GM12878 (cell line): Measurements from ENCODE around the gene DUSP15. TPM values are rescaled to one million over a fixed set of nuclear protein-coding genes. Genes with fewer than 3 reads are reported as not detected.

ENCODE experiments used
- ATAC-seq: fragments of 200-7000 bp; cut with Tn5 transposase; 3 replicates; pipeline ENCODE4 v1.9.1; 2020; ENCODE audit warnings: mild to moderate bottlenecking, moderate library complexity
- BruUV-seq: library from RNA; stranded (reverse); fragments of 400-500 nt; replicated peaks from 2 replicates; lab custom pipeline; 2021; lab: Mats Ljungman, UMichigan
- CTCF ChIA-PET: fragments of 300-600 bp; sonication (Branson Sonifier 250); formaldehyde crosslinking; extraction: SDS; loops from one replicate; lab custom pipeline; 2021; ENCODE audit warnings: inconsistent platforms; lab: Yijun Ruan, JAX
- POLR2A ChIA-PET: fragments of 350-600 bp; formaldehyde crosslinking; extraction: SDS; loops from one replicate; lab custom pipeline; 2021; ENCODE audit warnings: inconsistent platforms; lab: Charles Lee
- RAD21 ChIA-PET: fragments of 300-600 bp; sonication (Branson Sonifier 250); formaldehyde crosslinking; loops from one replicate; lab custom pipeline; 2023; ENCODE audit warnings: antibody characterized with exemption; ENCODE audit not compliant: unreplicated experiment; lab: Charles Lee
- SMC1A ChIA-PET: fragments of 300-600 bp; sonication (Branson Sonifier 250); formaldehyde crosslinking; loops from one replicate; lab custom pipeline; 2023; ENCODE audit not compliant: unreplicated experiment, uncharacterized antibody; lab: Charles Lee
- DNase-seq: peaks from one replicate; pipeline ENCODE4 v3.0.0-alpha.2; 2011; ENCODE audit warnings: low read depth, low spot score
- FAIRE-seq: peaks from 3 replicates; lab custom pipeline; 2011; peaks lifted over from hg19 to GRCh38; lab: Jason Lieb, UNC
- H2AFZ ChIP-seq: 2 replicates; pipeline ENCODE4 v1.6.0; 2011; ENCODE audit warnings: low read depth, low read length, control low read depth; ENCODE audit not compliant: control insufficient read depth
- H3K27ac ChIP-seq: 2 replicates; pipeline ENCODE4 v1.5.1; 2011; ENCODE audit warnings: control low read depth; ENCODE audit not compliant: control insufficient read depth, insufficient read depth
- H3K27me3 ChIP-seq, 2 experiments: replicated peaks in 1 of 2; 2 replicates each; pipeline versions ENCODE4 v1.6.0 to v1.6.1; 2011; ENCODE audit warnings: low read length in 1 of 2; ENCODE audit not compliant: control insufficient read depth in 2 of 2, insufficient read depth in 2 of 2
- H3K36me3 ChIP-seq, 2 experiments: 2 replicates each; pipeline ENCODE4 v1.5.1; 2011; ENCODE audit warnings: low read length in 1 of 2; ENCODE audit not compliant: control insufficient read depth in 2 of 2, insufficient read depth in 2 of 2
- H3K4me1 ChIP-seq: 2 replicates; pipeline ENCODE4 v1.6.1; 2011; ENCODE audit warnings: mild to moderate bottlenecking, low read length, moderate library complexity, mixed read lengths; ENCODE audit not compliant: control insufficient read depth, insufficient read depth
- H3K4me2 ChIP-seq: 2 replicates; pipeline ENCODE4 v1.6.0; 2011; ENCODE audit warnings: control low read depth; ENCODE audit not compliant: control insufficient read depth, insufficient read depth
- H3K4me3 ChIP-seq: fragments of 200-600 bp; sonication (generic); 2 replicates; pipeline ENCODE4 v1.5.1; 2016
- H3K79me2 ChIP-seq: 2 replicates; pipeline ENCODE4 v1.6.0; 2011; ENCODE audit warnings: low read length; ENCODE audit not compliant: control insufficient read depth, insufficient read depth
- H3K9ac ChIP-seq: 2 replicates; pipeline ENCODE4 v1.8.0; 2011; ENCODE audit warnings: low read length, control low read depth, mixed read lengths; ENCODE audit not compliant: control insufficient read depth, insufficient read depth
- H3K9me3 ChIP-seq: replicated peaks from 3 replicates; pipeline ENCODE4 v1.5.1; 2011; ENCODE audit warnings: mild to moderate bottlenecking, low read length; ENCODE audit not compliant: control insufficient read depth, insufficient read depth
- H4K20me1 ChIP-seq: 2 replicates; pipeline ENCODE4 v1.6.0; 2011; ENCODE audit not compliant: control insufficient read depth, insufficient read depth
- CHD2 ChIP-seq: IDR thresholded peaks from 2 replicates; pipeline ENCODE4 v1.6.1; 2011; ENCODE audit warnings: low read depth, low read length, improper control_type of control experiment, borderline replicate concordance
- CREB1 ChIP-seq: IDR thresholded peaks from 2 replicates; pipeline ENCODE4 v1.6.1; 2012; ENCODE audit warnings: low read depth, mild to moderate bottlenecking, inconsistent platforms
- POU2F2 ChIP-seq: IDR thresholded peaks from 3 replicates; pipeline ENCODE4 v1.6.1; 2011; ENCODE audit warnings: low read depth, mild to moderate bottlenecking, low read length, borderline replicate concordance
- SMC3 ChIP-seq: IDR thresholded peaks from 2 replicates; pipeline ENCODE4 v1.6.1; 2011; ENCODE audit warnings: low read length, improper control_type of control experiment, borderline replicate concordance
- WRNIP1 ChIP-seq: IDR thresholded peaks from 2 replicates; pipeline ENCODE4 v1.6.1; 2011; ENCODE audit warnings: low read depth, low read length, improper control_type of control experiment, borderline replicate concordance
- ZNF207 ChIP-seq: fragments of 450-650 bp; IDR thresholded peaks from 2 replicates; pipeline ENCODE4 v1.6.1; 2014; ENCODE audit warnings: antibody characterized with exemption, mild to moderate bottlenecking, borderline replicate concordance
- ZNF274 ChIP-seq: IDR thresholded peaks from one replicate; pipeline ENCODE4 v1.8.0; 2011; ENCODE audit not compliant: insufficient read length, insufficient read depth
- ZNF384 ChIP-seq: IDR thresholded peaks from 2 replicates; pipeline ENCODE4 v1.6.1; 2012; ENCODE audit warnings: low read depth, mild to moderate bottlenecking, low read length, improper control_type of control experiment, borderline replicate concordance
- WGBS: methylation state at CpG from one replicate; pipeline ENCODE4 v1.1.6; 2016; ENCODE audit warnings: low lambda C conversion rate; ENCODE audit not compliant: insufficient replicate concordance, insufficient coverage; ENCODE audit errors: missing lambda C conversion rate; 5-methylcytosine and 5-hydroxymethylcytosine counted together
- in situ Hi-C: fragments of 300-500 bp; cut with MboI; formaldehyde crosslinking; loops from 9 replicates; pipeline ENCODE4 v1.14.3; 2018; ENCODE audit warnings: mixed read lengths
- intact Hi-C: fragments of 100-400 bp; cut with micrococcal nuclease; formaldehyde crosslinking; loops from one replicate; pipeline ENCODE4 v1.14.2; 2022; ENCODE audit not compliant: unreplicated experiment
- polyA plus RNA-seq, 11 experiments: library from polyadenylated mRNA; depleted of rRNA in 4 of 11; unstranded in 6 of 11; stranded (reverse) in 5 of 11; fragments of >200 nt; fragmentation: Nextera tagmentation in 4 of 11; fragmentation: Illumina TruSeq in 1 of 11; extraction: Ambion mirVana in 4 of 11; extraction: Trizol in 1 of 11; gene quantifications; 1 replicate in 1 of 11; 2 replicates in 10 of 11; pipeline versions ENCODE4 v1.2.1 to v1.2.3, GENCODE V29; 2011 to 2016; ENCODE audit warnings: inconsistent platforms in 2 of 11, missing spikeins in 2 of 11, low read depth in 1 of 11
- total RNA-seq, 4 experiments: library from RNA; depleted of rRNA in 3 of 4; stranded (reverse); fragments of >200 nt in 3 of 4; fragmentation: Illumina TruSeq in 1 of 4; extraction: Trizol in 1 of 4; gene quantifications; 2 replicates each; pipeline versions ENCODE4 v1.2.1 to v1.2.3, GENCODE V29; 2013 to 2021
- TF ChIP-seq, protein P1 (sequence below): fragments of 450-650 bp; IDR thresholded peaks from 2 replicates; pipeline ENCODE4 v1.6.1; 2017; ENCODE audit warnings: borderline replicate concordance
- TF ChIP-seq, protein P2 (sequence below): IDR thresholded peaks from 2 replicates; pipeline ENCODE4 v1.6.1; 2012; ENCODE audit warnings: improper control_type of control experiment, low read depth, low read length; ENCODE audit not compliant: insufficient replicate concordance
- TF ChIP-seq, protein P3 (sequence below): IDR thresholded peaks from 2 replicates; pipeline ENCODE4 v1.6.1; 2011; ENCODE audit warnings: low read depth, low read length, improper control_type of control experiment, borderline replicate concordance
- TF ChIP-seq, protein P4 (sequence below): IDR thresholded peaks from 2 replicates; pipeline ENCODE4 v1.6.1; 2011; ENCODE audit warnings: mild to moderate bottlenecking, low read depth, low read length, moderate library complexity; ENCODE audit not compliant: insufficient replicate concordance
- TF ChIP-seq, protein P5 (sequence below): IDR thresholded peaks from 2 replicates; pipeline ENCODE4 v1.6.1; 2011; ENCODE audit warnings: borderline replicate concordance, low read depth, mild to moderate bottlenecking, moderate library complexity, mixed read lengths, low read length; ENCODE audit not compliant: insufficient read depth; ENCODE audit errors: extremely low read length

Gene DUSP15
- total and polyA plus RNA-seq, 10 of the 15 experiments (the other 5 are each of a cell fraction or from before 2014, with no cell fraction given) = 0.06 to 2.5 (median 0.67) TPM; not detected in 1

DNA sequence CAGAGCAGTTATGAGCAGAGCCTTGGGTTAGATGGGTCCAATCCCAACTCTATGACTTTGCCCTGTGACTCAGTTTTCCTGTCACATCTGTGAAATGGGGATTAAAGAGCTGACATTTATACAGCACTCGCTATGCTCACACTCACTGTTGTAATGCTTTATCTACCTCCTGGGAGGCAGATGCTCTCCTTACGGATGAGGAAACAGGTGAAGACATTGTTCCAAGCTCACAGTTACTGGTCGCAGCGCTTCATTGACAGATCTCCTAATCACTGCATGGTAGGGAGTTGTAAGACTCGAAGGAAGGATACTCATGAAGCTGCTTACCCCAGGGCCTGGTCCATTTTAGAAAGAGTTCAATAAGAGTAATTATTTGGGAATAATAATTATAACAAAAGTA is 54.1 kb downstream of the DUSP15 start:
- intact Hi-C loops = no loop called here
- in situ Hi-C loops = no loop called here
- Histone ChIP-seq H2AFZ (no peak overlapping the region), H3K27ac (no peak overlapping the region), H3K9me3 (no peaks in the 10 kb centered on the region), H3K9ac (no peak overlapping the region), H3K79me2 (no peaks in the 10 kb centered on the region), H3K36me3 (no peaks in the 10 kb centered on the region), H3K4me2 (no peak overlapping the region), H3K4me3 (no peak overlapping the region), H3K27me3 (no peaks in the 10 kb centered on the region), H4K20me1 (no peaks in the 10 kb centered on the region), H3K4me1 (no peaks in the 10 kb centered on the region)
- SMC1A ChIA-PET = no interaction called here
- POLR2A ChIA-PET = no interaction called here
- no TSS peak for BruUV-seq
- WGBS = 62% methylated on average over 5 of the region's 5 CpGs
- no peak for DNase-seq
- no peak for ATAC-seq
- CTCF ChIA-PET = interaction anchor here (0.9 to 2.3 kb wide), 5 partner anchors 9 to 181 kb away, joined by 3 to 9 read pairs (median 5); partner anchors contain the start of gene PDRG1
- FAIRE-seq = no peak
- RAD21 ChIA-PET = interaction anchor here (1.1 kb wide), 1 partner anchor 218 kb away, joined by 3 read pairs; no protein-coding TSS in a partner anchor
- TF ChIP-seq CREB1 (no peak), ZNF207 (no peak), ZNF274 (no peak), CHD2 (no peak), WRNIP1 (no peak), SMC3 (no peak), ZNF384 (no peak), POU2F2 (no peak)
- TF ChIP-seq, protein P1, sequence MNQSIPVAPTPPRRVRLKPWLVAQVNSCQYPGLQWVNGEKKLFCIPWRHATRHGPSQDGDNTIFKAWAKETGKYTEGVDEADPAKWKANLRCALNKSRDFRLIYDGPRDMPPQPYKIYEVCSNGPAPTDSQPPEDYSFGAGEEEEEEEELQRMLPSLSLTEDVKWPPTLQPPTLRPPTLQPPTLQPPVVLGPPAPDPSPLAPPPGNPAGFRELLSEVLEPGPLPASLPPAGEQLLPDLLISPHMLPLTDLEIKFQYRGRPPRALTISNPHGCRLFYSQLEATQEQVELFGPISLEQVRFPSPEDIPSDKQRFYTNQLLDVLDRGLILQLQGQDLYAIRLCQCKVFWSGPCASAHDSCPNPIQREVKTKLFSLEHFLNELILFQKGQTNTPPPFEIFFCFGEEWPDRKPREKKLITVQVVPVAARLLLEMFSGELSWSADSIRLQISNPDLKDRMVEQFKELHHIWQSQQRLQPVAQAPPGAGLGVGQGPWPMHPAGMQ = no peak
- TF ChIP-seq, protein P2, sequence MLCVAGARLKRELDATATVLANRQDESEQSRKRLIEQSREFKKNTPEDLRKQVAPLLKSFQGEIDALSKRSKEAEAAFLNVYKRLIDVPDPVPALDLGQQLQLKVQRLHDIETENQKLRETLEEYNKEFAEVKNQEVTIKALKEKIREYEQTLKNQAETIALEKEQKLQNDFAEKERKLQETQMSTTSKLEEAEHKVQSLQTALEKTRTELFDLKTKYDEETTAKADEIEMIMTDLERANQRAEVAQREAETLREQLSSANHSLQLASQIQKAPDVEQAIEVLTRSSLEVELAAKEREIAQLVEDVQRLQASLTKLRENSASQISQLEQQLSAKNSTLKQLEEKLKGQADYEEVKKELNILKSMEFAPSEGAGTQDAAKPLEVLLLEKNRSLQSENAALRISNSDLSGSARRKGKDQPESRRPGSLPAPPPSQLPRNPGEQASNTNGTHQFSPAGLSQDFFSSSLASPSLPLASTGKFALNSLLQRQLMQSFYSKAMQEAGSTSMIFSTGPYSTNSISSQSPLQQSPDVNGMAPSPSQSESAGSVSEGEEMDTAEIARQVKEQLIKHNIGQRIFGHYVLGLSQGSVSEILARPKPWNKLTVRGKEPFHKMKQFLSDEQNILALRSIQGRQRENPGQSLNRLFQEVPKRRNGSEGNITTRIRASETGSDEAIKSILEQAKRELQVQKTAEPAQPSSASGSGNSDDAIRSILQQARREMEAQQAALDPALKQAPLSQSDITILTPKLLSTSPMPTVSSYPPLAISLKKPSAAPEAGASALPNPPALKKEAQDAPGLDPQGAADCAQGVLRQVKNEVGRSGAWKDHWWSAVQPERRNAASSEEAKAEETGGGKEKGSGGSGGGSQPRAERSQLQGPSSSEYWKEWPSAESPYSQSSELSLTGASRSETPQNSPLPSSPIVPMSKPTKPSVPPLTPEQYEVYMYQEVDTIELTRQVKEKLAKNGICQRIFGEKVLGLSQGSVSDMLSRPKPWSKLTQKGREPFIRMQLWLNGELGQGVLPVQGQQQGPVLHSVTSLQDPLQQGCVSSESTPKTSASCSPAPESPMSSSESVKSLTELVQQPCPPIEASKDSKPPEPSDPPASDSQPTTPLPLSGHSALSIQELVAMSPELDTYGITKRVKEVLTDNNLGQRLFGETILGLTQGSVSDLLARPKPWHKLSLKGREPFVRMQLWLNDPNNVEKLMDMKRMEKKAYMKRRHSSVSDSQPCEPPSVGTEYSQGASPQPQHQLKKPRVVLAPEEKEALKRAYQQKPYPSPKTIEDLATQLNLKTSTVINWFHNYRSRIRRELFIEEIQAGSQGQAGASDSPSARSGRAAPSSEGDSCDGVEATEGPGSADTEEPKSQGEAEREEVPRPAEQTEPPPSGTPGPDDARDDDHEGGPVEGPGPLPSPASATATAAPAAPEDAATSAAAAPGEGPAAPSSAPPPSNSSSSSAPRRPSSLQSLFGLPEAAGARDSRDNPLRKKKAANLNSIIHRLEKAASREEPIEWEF = no peak
- TF ChIP-seq, protein P3, sequence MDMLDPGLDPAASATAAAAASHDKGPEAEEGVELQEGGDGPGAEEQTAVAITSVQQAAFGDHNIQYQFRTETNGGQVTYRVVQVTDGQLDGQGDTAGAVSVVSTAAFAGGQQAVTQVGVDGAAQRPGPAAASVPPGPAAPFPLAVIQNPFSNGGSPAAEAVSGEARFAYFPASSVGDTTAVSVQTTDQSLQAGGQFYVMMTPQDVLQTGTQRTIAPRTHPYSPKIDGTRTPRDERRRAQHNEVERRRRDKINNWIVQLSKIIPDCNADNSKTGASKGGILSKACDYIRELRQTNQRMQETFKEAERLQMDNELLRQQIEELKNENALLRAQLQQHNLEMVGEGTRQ = no peak
- TF ChIP-seq, protein P4, sequence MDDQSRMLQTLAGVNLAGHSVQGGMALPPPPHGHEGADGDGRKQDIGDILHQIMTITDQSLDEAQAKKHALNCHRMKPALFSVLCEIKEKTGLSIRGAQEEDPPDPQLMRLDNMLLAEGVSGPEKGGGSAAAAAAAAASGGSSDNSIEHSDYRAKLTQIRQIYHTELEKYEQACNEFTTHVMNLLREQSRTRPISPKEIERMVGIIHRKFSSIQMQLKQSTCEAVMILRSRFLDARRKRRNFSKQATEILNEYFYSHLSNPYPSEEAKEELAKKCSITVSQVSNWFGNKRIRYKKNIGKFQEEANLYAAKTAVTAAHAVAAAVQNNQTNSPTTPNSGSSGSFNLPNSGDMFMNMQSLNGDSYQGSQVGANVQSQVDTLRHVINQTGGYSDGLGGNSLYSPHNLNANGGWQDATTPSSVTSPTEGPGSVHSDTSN = no peak
- TF ChIP-seq, protein P5, sequence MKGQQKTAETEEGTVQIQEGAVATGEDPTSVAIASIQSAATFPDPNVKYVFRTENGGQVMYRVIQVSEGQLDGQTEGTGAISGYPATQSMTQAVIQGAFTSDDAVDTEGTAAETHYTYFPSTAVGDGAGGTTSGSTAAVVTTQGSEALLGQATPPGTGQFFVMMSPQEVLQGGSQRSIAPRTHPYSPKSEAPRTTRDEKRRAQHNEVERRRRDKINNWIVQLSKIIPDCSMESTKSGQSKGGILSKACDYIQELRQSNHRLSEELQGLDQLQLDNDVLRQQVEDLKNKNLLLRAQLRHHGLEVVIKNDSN = no peak
